Fibroblast of lung (primary cell): ENCODE measurements around the gene SWT1. TPM values are rescaled to one million over a fixed set of nuclear protein-coding genes. Genes with fewer than 3 reads are reported as not detected.
A peak's percentile ranks its signal among the peaks of the same experiment; 100 is the strongest.

Source experiments
- DNase-seq, 2 donors: peaks; one replicate each; pipeline versions ENCODE4 v3.0.0 to v3.0.0-alpha.2; 2010; ENCODE audit warnings: low read depth in 2 of 2
- H2AFZ ChIP-seq: 2 replicates; pipeline ENCODE4 v1.5.1; 2012; ENCODE audit warnings: low read length, control low read depth, inconsistent platforms
- H3K27ac ChIP-seq: 2 replicates; pipeline ENCODE4 v1.5.1; 2011; ENCODE audit warnings: low read length, control low read depth; ENCODE audit not compliant: insufficient read depth
- H3K27me3 ChIP-seq: 2 replicates; pipeline ENCODE4 v1.5.1; 2011; ENCODE audit warnings: mild to moderate bottlenecking, low read length; ENCODE audit not compliant: control insufficient read depth, insufficient read depth
- H3K36me3 ChIP-seq: 2 replicates; pipeline ENCODE4 v1.5.1; 2011; ENCODE audit warnings: low read length; ENCODE audit not compliant: control insufficient read depth, insufficient read depth
- H3K4me1 ChIP-seq: 2 replicates; pipeline ENCODE4 v1.5.1; 2011; ENCODE audit warnings: low read length; ENCODE audit not compliant: control insufficient read depth, insufficient read depth; ENCODE audit errors: extremely low read depth
- H3K4me2 ChIP-seq: 2 replicates; pipeline ENCODE4 v1.5.1; 2011; ENCODE audit warnings: low read length, control low read depth; ENCODE audit not compliant: insufficient read depth; ENCODE audit errors: extremely low read depth
- H3K4me3 ChIP-seq, 4 experiments: fragments of 200-600 bp in 1 of 4; sonication (generic) in 1 of 4; replicated peaks in 1 of 4; 2 replicates each; pipeline ENCODE4 v1.5.1; 2011 to 2016; ENCODE audit warnings: low read length in 4 of 4, low read depth in 3 of 4, mild to moderate bottlenecking in 3 of 4, control low read depth in 2 of 4, inconsistent platforms in 1 of 4, mixed read lengths in 1 of 4; ENCODE audit not compliant: insufficient read depth in 1 of 4; ENCODE audit errors: control extremely low read depth in 1 of 4
- H3K79me2 ChIP-seq: 2 replicates; pipeline ENCODE4 v1.5.1; 2012; ENCODE audit warnings: mild to moderate bottlenecking, low read length, inconsistent platforms; ENCODE audit not compliant: control insufficient read depth, insufficient read depth
- H3K9ac ChIP-seq: 2 replicates; pipeline ENCODE4 v1.5.1; 2011; ENCODE audit warnings: mild to moderate bottlenecking, low read length, control low read depth; ENCODE audit not compliant: insufficient read depth
- H3K9me3 ChIP-seq: 2 replicates; pipeline ENCODE4 v1.5.1; 2012; ENCODE audit warnings: low read depth, low read length; ENCODE audit not compliant: control insufficient read depth, insufficient read depth
- H4K20me1 ChIP-seq: 2 replicates; pipeline ENCODE4 v1.5.1; 2011; ENCODE audit warnings: low read length; ENCODE audit not compliant: control insufficient read depth, insufficient read depth; ENCODE audit errors: extremely low read depth
- EZH2 ChIP-seq: IDR thresholded peaks from 2 replicates; pipeline ENCODE4 v1.5.1; 2012; ENCODE audit warnings: low read length, control low read depth, mild to moderate bottlenecking; ENCODE audit errors: missing control alignments
- polyA plus RNA-seq, 2 donors: library from polyadenylated mRNA; depleted of rRNA in 1 of 2; stranded (reverse) in 1 of 2; unstranded in 1 of 2; fragments of >200 nt; gene quantifications; 2 replicates each; pipeline ENCODE4 v1.2.1, GENCODE V29; 2011 to 2012; ENCODE audit warnings: missing spikeins in 1 of 2
- total RNA-seq: library from RNA; depleted of rRNA; stranded (reverse); fragments of >200 nt; gene quantifications from 2 replicates; pipeline ENCODE4 v1.2.1, GENCODE V29; 2014
- TF ChIP-seq, protein P1 (sequence below), 2 donors: IDR thresholded peaks in 1 of 2; conservative IDR thresholded peaks in 1 of 2; 1 replicate in 1 of 2; 2 replicates in 1 of 2; pipeline ENCODE4 v1.5.1; 2011 to 2012; ENCODE audit warnings: low read length in 2 of 2, control low read depth in 1 of 2, inconsistent platforms in 1 of 2, low read depth in 1 of 2, mild to moderate bottlenecking in 1 of 2

The SWT1 gene
- total and polyA plus RNA-seq, 2 donors (not counting 1 experiment from before 2014, with no cell fraction given), result 3.4 to 8.4 TPM

DNA sequence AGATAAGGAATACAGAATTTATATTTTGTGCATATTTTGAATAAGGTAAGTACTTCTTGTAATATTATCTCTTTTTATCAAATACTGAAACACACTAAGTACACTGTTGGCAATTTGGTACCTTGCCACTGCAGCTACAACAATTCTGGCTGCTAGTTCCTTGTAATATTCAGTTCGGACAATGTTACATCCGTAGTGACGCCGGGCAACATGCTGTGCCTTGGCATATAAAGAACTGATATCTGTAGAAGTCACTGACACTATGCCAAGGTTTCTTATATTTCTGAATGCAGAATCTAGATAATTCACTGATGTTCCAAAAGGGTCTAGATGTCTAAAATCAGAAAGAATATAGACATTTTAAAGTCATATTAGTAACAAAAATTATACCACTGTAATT, 17.7 kb upstream of the SWT1 start:
- Histone ChIP-seq H3K36me3 (no peaks in the 10 kb centered on the region), H3K9ac (no peak overlapping the region), H3K79me2 (no peaks in the 10 kb centered on the region), H3K27me3 (no peaks in the 10 kb centered on the region), H3K4me1 (no peaks in the 10 kb centered on the region), H3K4me3 (no peak overlapping the region), H3K9me3 (no peaks in the 10 kb centered on the region), H4K20me1 (no peaks in the 10 kb centered on the region), H3K4me2 (no peak overlapping the region), H3K27ac (no peak overlapping the region), H2AFZ (no peak overlapping the region)
- DNase-seq, result no peak
- TF ChIP-seq, protein P1, sequence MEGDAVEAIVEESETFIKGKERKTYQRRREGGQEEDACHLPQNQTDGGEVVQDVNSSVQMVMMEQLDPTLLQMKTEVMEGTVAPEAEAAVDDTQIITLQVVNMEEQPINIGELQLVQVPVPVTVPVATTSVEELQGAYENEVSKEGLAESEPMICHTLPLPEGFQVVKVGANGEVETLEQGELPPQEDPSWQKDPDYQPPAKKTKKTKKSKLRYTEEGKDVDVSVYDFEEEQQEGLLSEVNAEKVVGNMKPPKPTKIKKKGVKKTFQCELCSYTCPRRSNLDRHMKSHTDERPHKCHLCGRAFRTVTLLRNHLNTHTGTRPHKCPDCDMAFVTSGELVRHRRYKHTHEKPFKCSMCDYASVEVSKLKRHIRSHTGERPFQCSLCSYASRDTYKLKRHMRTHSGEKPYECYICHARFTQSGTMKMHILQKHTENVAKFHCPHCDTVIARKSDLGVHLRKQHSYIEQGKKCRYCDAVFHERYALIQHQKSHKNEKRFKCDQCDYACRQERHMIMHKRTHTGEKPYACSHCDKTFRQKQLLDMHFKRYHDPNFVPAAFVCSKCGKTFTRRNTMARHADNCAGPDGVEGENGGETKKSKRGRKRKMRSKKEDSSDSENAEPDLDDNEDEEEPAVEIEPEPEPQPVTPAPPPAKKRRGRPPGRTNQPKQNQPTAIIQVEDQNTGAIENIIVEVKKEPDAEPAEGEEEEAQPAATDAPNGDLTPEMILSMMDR (conservative IDR thresholded peaks at IDR 0.05 in 1 of 2, IDR thresholded peaks at IDR 0.05 in 1 of 2; ENCODE audit: low read depth in 1 of 2, low read length in 2 of 2), result no peak
- TF ChIP-seq EZH2, result no peak

DNA sequence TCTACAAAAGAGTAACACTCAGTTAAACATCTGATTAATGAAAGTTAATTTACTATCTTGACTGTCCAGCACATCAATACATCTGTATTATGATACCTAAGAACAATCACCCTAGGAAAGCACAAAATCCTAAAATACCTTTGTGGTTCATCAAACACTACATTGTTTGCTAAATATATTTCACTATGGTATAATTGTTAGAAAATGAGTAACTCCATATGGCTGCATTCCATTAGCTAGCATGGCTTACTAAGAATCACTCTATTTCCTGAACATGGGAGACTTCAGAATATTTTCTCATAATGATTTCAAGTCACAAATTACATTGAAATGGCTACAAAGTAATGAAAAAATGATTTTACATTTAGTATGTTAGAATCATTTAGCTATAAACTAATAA, 12.7 kb upstream of the SWT1 start:
- no peaks in the 10 kb centered on the region for H3K4me1 ChIP-seq
- DNase-seq, result peak; percentile 17 to 62
- no peaks in the 10 kb centered on the region for H3K36me3 ChIP-seq

GRCh38 chr1:185151215-185151614, 5.8 kb upstream of the SWT1 start:
- H3K27me3 ChIP-seq, result no peaks in the 10 kb centered on the region

More for the DNA sequence above, 12.7 kb upstream of the SWT1 start:
- no peaks in the 10 kb centered on the region for H3K79me2 ChIP-seq
- no peaks in the 10 kb centered on the region for H4K20me1 ChIP-seq
- H3K9ac ChIP-seq, result no peak overlapping the region
- TF ChIP-seq, protein P1 (conservative IDR thresholded peaks at IDR 0.05 in 1 of 2, IDR thresholded peaks at IDR 0.05 in 1 of 2; ENCODE audit: low read depth in 1 of 2, low read length in 2 of 2), result no peak
- no peak for TF ChIP-seq EZH2
- no peak overlapping the region for H3K4me2 ChIP-seq
- no peaks in the 10 kb centered on the region for H3K27me3 ChIP-seq
- no peak overlapping the region for H3K4me3 ChIP-seq
- H3K27ac ChIP-seq, result no peak overlapping the region
- no peaks in the 10 kb centered on the region for H3K9me3 ChIP-seq
- H2AFZ ChIP-seq, result no peak overlapping the region

More at GRCh38 chr1:185151215-185151614, 5.8 kb upstream of the SWT1 start:
- H3K4me2 ChIP-seq, result no peak overlapping the region
- no peak overlapping the region for H3K9ac ChIP-seq
- no peaks in the 10 kb centered on the region for H4K20me1 ChIP-seq
- TF ChIP-seq EZH2, result no peak
- TF ChIP-seq, protein P1 (conservative IDR thresholded peaks at IDR 0.05 in 1 of 2, IDR thresholded peaks at IDR 0.05 in 1 of 2; ENCODE audit: low read depth in 1 of 2, low read length in 2 of 2), result no peak
- H3K79me2 ChIP-seq, result peaks cover 6% of the 10 kb centered on the region
- no peaks in the 10 kb centered on the region for H3K9me3 ChIP-seq
- H2AFZ ChIP-seq, result no peak overlapping the region
- H3K4me1 ChIP-seq, result no peaks in the 10 kb centered on the region
- no peaks in the 10 kb centered on the region for H3K36me3 ChIP-seq
- no peak overlapping the region for H3K4me3 ChIP-seq
- no peak for DNase-seq
- no peak overlapping the region for H3K27ac ChIP-seq
